Fibroblast of lung (primary cell): ENCODE measurements around the gene CAPN14. TPM values are rescaled to one million over a fixed set of nuclear protein-coding genes. Genes with fewer than 3 reads are reported as not detected.

Source experiments
- DNase-seq, 2 donors: peaks; one replicate each; pipeline versions ENCODE4 v3.0.0 to v3.0.0-alpha.2; 2010; ENCODE audit warnings: low read depth in 2 of 2
- H2AFZ ChIP-seq: 2 replicates; pipeline ENCODE4 v1.5.1; 2012; ENCODE audit warnings: low read length, control low read depth, inconsistent platforms
- H3K27ac ChIP-seq: 2 replicates; pipeline ENCODE4 v1.5.1; 2011; ENCODE audit warnings: low read length, control low read depth; ENCODE audit not compliant: insufficient read depth
- H3K27me3 ChIP-seq: 2 replicates; pipeline ENCODE4 v1.5.1; 2011; ENCODE audit warnings: mild to moderate bottlenecking, low read length; ENCODE audit not compliant: control insufficient read depth, insufficient read depth
- H3K36me3 ChIP-seq: 2 replicates; pipeline ENCODE4 v1.5.1; 2011; ENCODE audit warnings: low read length; ENCODE audit not compliant: control insufficient read depth, insufficient read depth
- H3K4me1 ChIP-seq: 2 replicates; pipeline ENCODE4 v1.5.1; 2011; ENCODE audit warnings: low read length; ENCODE audit not compliant: control insufficient read depth, insufficient read depth; ENCODE audit errors: extremely low read depth
- H3K4me2 ChIP-seq: 2 replicates; pipeline ENCODE4 v1.5.1; 2011; ENCODE audit warnings: low read length, control low read depth; ENCODE audit not compliant: insufficient read depth; ENCODE audit errors: extremely low read depth
- H3K4me3 ChIP-seq, 4 experiments: fragments of 200-600 bp in 1 of 4; sonication (generic) in 1 of 4; replicated peaks in 1 of 4; 2 replicates each; pipeline ENCODE4 v1.5.1; 2011 to 2016; ENCODE audit warnings: low read length in 4 of 4, low read depth in 3 of 4, mild to moderate bottlenecking in 3 of 4, control low read depth in 2 of 4, inconsistent platforms in 1 of 4, mixed read lengths in 1 of 4; ENCODE audit not compliant: insufficient read depth in 1 of 4; ENCODE audit errors: control extremely low read depth in 1 of 4
- H3K79me2 ChIP-seq: 2 replicates; pipeline ENCODE4 v1.5.1; 2012; ENCODE audit warnings: mild to moderate bottlenecking, low read length, inconsistent platforms; ENCODE audit not compliant: control insufficient read depth, insufficient read depth
- H3K9ac ChIP-seq: 2 replicates; pipeline ENCODE4 v1.5.1; 2011; ENCODE audit warnings: mild to moderate bottlenecking, low read length, control low read depth; ENCODE audit not compliant: insufficient read depth
- H3K9me3 ChIP-seq: 2 replicates; pipeline ENCODE4 v1.5.1; 2012; ENCODE audit warnings: low read depth, low read length; ENCODE audit not compliant: control insufficient read depth, insufficient read depth
- H4K20me1 ChIP-seq: 2 replicates; pipeline ENCODE4 v1.5.1; 2011; ENCODE audit warnings: low read length; ENCODE audit not compliant: control insufficient read depth, insufficient read depth; ENCODE audit errors: extremely low read depth
- CTCF ChIP-seq, 2 donors: IDR thresholded peaks in 1 of 2; conservative IDR thresholded peaks in 1 of 2; 1 replicate in 1 of 2; 2 replicates in 1 of 2; pipeline ENCODE4 v1.5.1; 2011 to 2012; ENCODE audit warnings: low read length in 2 of 2, control low read depth in 1 of 2, inconsistent platforms in 1 of 2, low read depth in 1 of 2, mild to moderate bottlenecking in 1 of 2
- EZH2 ChIP-seq: IDR thresholded peaks from 2 replicates; pipeline ENCODE4 v1.5.1; 2012; ENCODE audit warnings: low read length, control low read depth, mild to moderate bottlenecking; ENCODE audit errors: missing control alignments
- polyA plus RNA-seq, 2 donors: library from polyadenylated mRNA; depleted of rRNA in 1 of 2; stranded (reverse) in 1 of 2; unstranded in 1 of 2; fragments of >200 nt; gene quantifications; 2 replicates each; pipeline ENCODE4 v1.2.1, GENCODE V29; 2011 to 2012; ENCODE audit warnings: missing spikeins in 1 of 2
- total RNA-seq: library from RNA; depleted of rRNA; stranded (reverse); fragments of >200 nt; gene quantifications from 2 replicates; pipeline ENCODE4 v1.2.1, GENCODE V29; 2014

The CAPN14 gene
- total and polyA plus RNA-seq, 2 donors (not counting 1 experiment from before 2014, with no cell fraction given): 0.05 to 0.17 TPM

DNA sequence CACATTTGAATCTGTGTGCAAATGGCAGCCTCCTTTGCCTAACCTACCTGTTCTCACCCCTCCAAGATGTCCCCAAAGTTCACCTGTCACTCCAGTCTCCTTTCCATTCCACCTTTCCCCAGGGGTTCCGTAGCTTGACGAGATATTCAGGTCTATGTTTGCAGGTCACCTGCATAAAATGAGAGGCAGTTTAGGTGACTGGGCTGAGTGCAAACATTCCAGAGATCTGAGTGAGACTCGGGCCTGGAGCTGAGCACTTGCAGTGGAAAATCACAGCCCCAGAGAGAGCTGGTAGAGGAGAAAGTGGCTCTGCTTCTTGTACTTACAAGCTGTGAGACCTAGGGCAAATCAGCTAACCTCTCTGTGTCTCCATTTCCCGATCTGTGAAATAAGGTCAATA is 20.1 kb downstream of the CAPN14 start:
- Histone ChIP-seq H3K36me3 (no peaks in the 10 kb centered on the region), H2AFZ (no peak overlapping the region), H3K9me3 (no peaks in the 10 kb centered on the region), H3K4me2 (no peak overlapping the region), H3K4me3 (no peak overlapping the region), H3K9ac (no peak overlapping the region), H4K20me1 (no peaks in the 10 kb centered on the region), H3K27me3 (no peaks in the 10 kb centered on the region), H3K79me2 (no peaks in the 10 kb centered on the region), H3K27ac (no peak overlapping the region), H3K4me1 (no peaks in the 10 kb centered on the region)
- TF ChIP-seq CTCF (conservative IDR thresholded peaks at IDR 0.05 in 1 of 2, IDR thresholded peaks at IDR 0.05 in 1 of 2; ENCODE audit: low read depth in 1 of 2, low read length in 2 of 2) (no peak), EZH2 (no peak)
- no peak for DNase-seq

GRCh38 chr2:31196622-31197021 is 20.7 kb downstream of the CAPN14 start:
- no peak overlapping the region for H2AFZ ChIP-seq
- H3K9me3 ChIP-seq: no peaks in the 10 kb centered on the region
- no peak overlapping the region for H3K4me2 ChIP-seq
- H3K27ac ChIP-seq: no peak overlapping the region
- H3K9ac ChIP-seq: no peak overlapping the region
- DNase-seq: no peak
- H4K20me1 ChIP-seq: no peaks in the 10 kb centered on the region
- no peaks in the 10 kb centered on the region for H3K4me1 ChIP-seq
- H3K27me3 ChIP-seq: no peaks in the 10 kb centered on the region
- TF ChIP-seq CTCF (conservative IDR thresholded peaks at IDR 0.05 in 1 of 2, IDR thresholded peaks at IDR 0.05 in 1 of 2; ENCODE audit: low read depth in 1 of 2, low read length in 2 of 2) (no peak), EZH2 (no peak)
- H3K79me2 ChIP-seq: no peaks in the 10 kb centered on the region
- H3K36me3 ChIP-seq: no peaks in the 10 kb centered on the region
- H3K4me3 ChIP-seq: no peak overlapping the region

DNA sequence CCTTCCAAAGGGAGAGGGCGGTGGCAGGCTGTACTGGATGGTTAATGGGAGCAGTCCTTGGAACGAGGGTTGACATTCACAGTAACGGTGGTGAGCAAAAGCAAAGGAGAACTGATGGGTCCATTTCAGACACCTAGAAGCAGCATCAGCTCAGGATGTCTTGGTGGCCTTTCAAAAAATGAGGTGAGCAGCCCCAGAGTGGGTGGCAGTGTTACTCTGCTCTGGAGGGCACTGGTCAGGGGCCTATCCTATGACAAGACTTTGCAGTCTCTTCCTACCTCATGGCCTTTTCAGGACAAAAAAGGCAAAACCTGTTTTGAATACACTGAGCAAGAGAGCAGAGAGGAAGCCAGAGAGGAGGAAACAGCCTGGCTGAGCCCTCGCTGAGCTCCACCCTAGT is 23.5 kb downstream of the CAPN14 start:
- H3K4me1 ChIP-seq: no peaks in the 10 kb centered on the region
- no peaks in the 10 kb centered on the region for H3K27me3 ChIP-seq
- no peak for TF ChIP-seq CTCF (conservative IDR thresholded peaks at IDR 0.05 in 1 of 2, IDR thresholded peaks at IDR 0.05 in 1 of 2; ENCODE audit: low read depth in 1 of 2, low read length in 2 of 2)
- no peak for TF ChIP-seq EZH2
- DNase-seq: no peak
- H3K9me3 ChIP-seq: no peaks in the 10 kb centered on the region
- no peaks in the 10 kb centered on the region for H4K20me1 ChIP-seq
- H3K9ac ChIP-seq: no peak overlapping the region
- H2AFZ ChIP-seq: no peak overlapping the region
- no peak overlapping the region for H3K4me3 ChIP-seq
- H3K4me2 ChIP-seq: no peak overlapping the region
- no peak overlapping the region for H3K27ac ChIP-seq
- H3K79me2 ChIP-seq: no peaks in the 10 kb centered on the region
- H3K36me3 ChIP-seq: no peaks in the 10 kb centered on the region
